ENCODE data around the gene MPRIP.

- TF ChIP-seq, protein P1, sequence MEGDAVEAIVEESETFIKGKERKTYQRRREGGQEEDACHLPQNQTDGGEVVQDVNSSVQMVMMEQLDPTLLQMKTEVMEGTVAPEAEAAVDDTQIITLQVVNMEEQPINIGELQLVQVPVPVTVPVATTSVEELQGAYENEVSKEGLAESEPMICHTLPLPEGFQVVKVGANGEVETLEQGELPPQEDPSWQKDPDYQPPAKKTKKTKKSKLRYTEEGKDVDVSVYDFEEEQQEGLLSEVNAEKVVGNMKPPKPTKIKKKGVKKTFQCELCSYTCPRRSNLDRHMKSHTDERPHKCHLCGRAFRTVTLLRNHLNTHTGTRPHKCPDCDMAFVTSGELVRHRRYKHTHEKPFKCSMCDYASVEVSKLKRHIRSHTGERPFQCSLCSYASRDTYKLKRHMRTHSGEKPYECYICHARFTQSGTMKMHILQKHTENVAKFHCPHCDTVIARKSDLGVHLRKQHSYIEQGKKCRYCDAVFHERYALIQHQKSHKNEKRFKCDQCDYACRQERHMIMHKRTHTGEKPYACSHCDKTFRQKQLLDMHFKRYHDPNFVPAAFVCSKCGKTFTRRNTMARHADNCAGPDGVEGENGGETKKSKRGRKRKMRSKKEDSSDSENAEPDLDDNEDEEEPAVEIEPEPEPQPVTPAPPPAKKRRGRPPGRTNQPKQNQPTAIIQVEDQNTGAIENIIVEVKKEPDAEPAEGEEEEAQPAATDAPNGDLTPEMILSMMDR (IDR thresholded peaks at IDR 0.05): no peak
- TF ChIP-seq POLR2A (IDR thresholded peaks at IDR 0.05): no peak
Measured at GRCh38 chr17:17089796-17090641, 47.8 kb downstream of the MPRIP start.
